ENCODE measurements around the gene CX3CR1.
"Not testable (repeated sequence)": the region's sequence is repeated elsewhere in the genome, so short reads cannot be mapped to it uniquely, and the experiment has no call there.

CX3CR1 gene

DNA sequence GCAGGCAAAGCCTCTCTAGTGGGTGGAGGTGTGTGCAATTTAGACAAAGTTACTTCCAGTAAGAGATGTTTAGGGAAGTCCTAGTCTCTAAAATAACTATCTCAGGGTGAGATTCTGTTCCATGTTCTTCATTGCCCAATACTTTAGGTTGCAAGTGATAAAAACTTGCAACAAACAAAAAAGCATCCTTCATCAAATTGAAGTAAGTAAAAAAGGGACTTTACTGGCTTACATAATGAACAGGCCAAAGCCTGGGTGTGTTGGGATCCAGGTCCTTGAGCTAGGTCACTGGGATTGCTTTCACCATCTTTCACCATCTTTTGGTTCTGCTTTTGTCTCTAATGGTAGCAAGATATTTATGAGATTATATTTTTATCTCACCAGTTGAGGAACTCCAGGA is 38.3 kb downstream of the CX3CR1 start:
- no peak for DNase-seq (ENCODE audit: extremely low read depth, insufficient read length)

GRCh38 chr3:39237027-39237426 is 42.8 kb downstream of the CX3CR1 start:
- no peak for TF ChIP-seq CTCF (IDR thresholded peaks at IDR 0.05; ENCODE audit: insufficient read depth, low read length, poor library complexity, severe bottlenecking)
- Histone ChIP-seq H3K27me3 (replicated peaks; ENCODE audit: control insufficient read depth, insufficient read depth, low read length) (no peaks in the 10 kb centered on the region; the same call in 1 of the 2 replicates), H3K36me3 (ENCODE audit: control insufficient read depth, insufficient read depth, low read length) (no peaks in the 10 kb centered on the region), H3K4me3 (replicated peaks; ENCODE audit: low read depth, low read length) (no peak overlapping the region)
- DNase-seq (ENCODE audit: extremely low read depth, insufficient read length), result no peak

More for the DNA sequence above, 38.3 kb downstream of the CX3CR1 start:
- Histone ChIP-seq H3K4me3 (replicated peaks; ENCODE audit: low read depth, low read length) (no peak overlapping the region), H3K36me3 (ENCODE audit: control insufficient read depth, insufficient read depth, low read length) (no peaks in the 10 kb centered on the region), H3K27me3 (replicated peaks; ENCODE audit: control insufficient read depth, insufficient read depth, low read length) (no peaks in the 10 kb centered on the region)
- no peak for TF ChIP-seq CTCF (IDR thresholded peaks at IDR 0.05; ENCODE audit: insufficient read depth, low read length, poor library complexity, severe bottlenecking)

GRCh38 chr3:39234651-39235050 is 45.2 kb downstream of the CX3CR1 start:
- DNase-seq (ENCODE audit: extremely low read depth, insufficient read length), result no peak
- Histone ChIP-seq H3K27me3 (replicated peaks; ENCODE audit: control insufficient read depth, insufficient read depth, low read length) (no peaks in the 10 kb centered on the region; the same call in none of the 2 replicates), H3K4me3 (replicated peaks; ENCODE audit: low read depth, low read length) (no peak overlapping the region), H3K36me3 (ENCODE audit: control insufficient read depth, insufficient read depth, low read length) (no peaks in the 10 kb centered on the region)
- TF ChIP-seq CTCF (IDR thresholded peaks at IDR 0.05; ENCODE audit: insufficient read depth, low read length, poor library complexity, severe bottlenecking), result no peak

- no peak for DNase-seq (ENCODE audit: extremely low read depth, insufficient read length)
- no peaks in the 10 kb centered on the region for H3K36me3 ChIP-seq (ENCODE audit: control insufficient read depth, insufficient read depth, low read length)
- H3K27me3 ChIP-seq (replicated peaks; ENCODE audit: control insufficient read depth, insufficient read depth, low read length), result no peaks in the 10 kb centered on the region; the same call in none of the 2 replicates
- no peak overlapping the region for H3K4me3 ChIP-seq (replicated peaks; ENCODE audit: low read depth, low read length)
- TF ChIP-seq CTCF (IDR thresholded peaks at IDR 0.05; ENCODE audit: insufficient read depth, low read length, poor library complexity, severe bottlenecking), result no peak
Measured at GRCh38 chr3:39232859-39233258, 47.0 kb downstream of the CX3CR1 start.

DNA sequence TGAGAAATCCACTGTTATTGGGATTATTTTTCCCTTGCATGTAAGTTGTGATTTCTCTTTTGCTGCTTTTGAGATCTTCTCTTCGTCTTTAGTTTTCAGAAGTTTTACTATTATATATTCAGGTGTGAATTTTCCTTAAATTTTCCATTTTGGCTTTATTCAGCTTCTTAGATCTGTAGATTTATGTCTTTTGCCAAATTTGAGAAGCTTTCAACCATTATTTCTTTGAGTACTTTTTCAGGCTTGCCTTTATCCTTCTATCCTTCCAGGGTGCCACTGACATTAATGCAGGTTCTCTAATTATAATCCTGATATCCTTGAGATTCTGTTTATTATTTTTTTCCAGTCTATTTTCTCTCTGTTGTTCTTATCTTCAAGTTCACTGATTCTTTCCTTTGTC is 49.4 kb downstream of the CX3CR1 start:
- TF ChIP-seq CTCF (IDR thresholded peaks at IDR 0.05; ENCODE audit: insufficient read depth, low read length, poor library complexity, severe bottlenecking), result no peak
- no peak for DNase-seq (ENCODE audit: extremely low read depth, insufficient read length)
- Histone ChIP-seq H3K27me3 (replicated peaks; ENCODE audit: control insufficient read depth, insufficient read depth, low read length) (no peaks in the 10 kb centered on the region; the same call in none of the 2 replicates), H3K4me3 (replicated peaks; ENCODE audit: low read depth, low read length) (no peak overlapping the region), H3K36me3 (ENCODE audit: control insufficient read depth, insufficient read depth, low read length) (no peaks in the 10 kb centered on the region)

DNA sequence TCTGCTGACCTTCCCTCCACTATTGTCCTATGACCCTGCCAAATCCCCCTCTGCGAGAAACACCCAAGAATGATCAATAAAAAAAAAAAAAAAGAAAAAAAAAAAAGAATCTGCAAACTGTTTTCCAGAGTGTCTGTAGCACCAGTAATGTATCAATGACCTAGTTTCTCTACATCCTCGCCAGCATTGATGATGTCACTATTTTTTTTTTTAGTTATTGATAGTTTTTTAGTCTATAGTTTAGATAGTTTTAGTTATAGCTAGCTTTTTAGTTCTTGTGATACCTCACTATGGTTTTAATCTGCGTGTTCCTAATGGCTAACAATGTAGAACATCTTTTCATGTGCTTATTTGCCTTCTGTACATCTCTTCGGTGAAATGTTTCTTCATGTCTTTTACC is 51.3 kb downstream of the CX3CR1 start:
- H3K4me3 ChIP-seq (replicated peaks; ENCODE audit: low read depth, low read length), result no peak overlapping the region
- no peaks in the 10 kb centered on the region; the same call in none of the 2 replicates for H3K27me3 ChIP-seq (replicated peaks; ENCODE audit: control insufficient read depth, insufficient read depth, low read length)
- no peak for TF ChIP-seq CTCF (IDR thresholded peaks at IDR 0.05; ENCODE audit: insufficient read depth, low read length, poor library complexity, severe bottlenecking)
- no peak for DNase-seq (ENCODE audit: extremely low read depth, insufficient read length)
- no peaks in the 10 kb centered on the region for H3K36me3 ChIP-seq (ENCODE audit: control insufficient read depth, insufficient read depth, low read length)

DNA sequence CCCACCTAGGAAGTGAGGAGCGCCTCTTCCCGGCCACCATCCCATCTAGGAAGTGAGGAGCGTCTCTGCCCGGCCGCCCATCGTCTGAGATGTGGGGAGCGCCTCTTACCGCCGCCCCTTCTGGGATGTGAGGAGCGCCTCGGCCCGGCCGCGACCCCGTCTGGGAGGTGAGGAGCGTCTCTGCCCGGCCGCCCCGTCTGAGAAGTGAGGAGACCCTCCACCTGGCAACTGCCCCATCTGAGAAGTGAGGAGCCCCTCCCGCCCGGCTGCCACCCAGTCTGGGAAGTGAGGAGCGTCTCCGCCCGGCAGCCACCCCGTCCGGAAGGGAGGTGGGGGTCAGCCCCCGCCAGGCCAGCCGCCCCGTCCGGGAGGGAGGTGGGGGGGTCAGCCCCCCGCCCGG is 52.2 kb downstream of the CX3CR1 start:
- H3K4me3 ChIP-seq (replicated peaks; ENCODE audit: low read depth, low read length); H3K36me3 ChIP-seq (ENCODE audit: control insufficient read depth, insufficient read depth, low read length); H3K27me3 ChIP-seq (replicated peaks; ENCODE audit: control insufficient read depth, insufficient read depth, low read length); DNase-seq (ENCODE audit: extremely low read depth, insufficient read length): not testable (repeated sequence)

Measured in GM06990 (cell line).